ENCODE measurements around the gene PRSS23.

The PRSS23 gene

DNA sequence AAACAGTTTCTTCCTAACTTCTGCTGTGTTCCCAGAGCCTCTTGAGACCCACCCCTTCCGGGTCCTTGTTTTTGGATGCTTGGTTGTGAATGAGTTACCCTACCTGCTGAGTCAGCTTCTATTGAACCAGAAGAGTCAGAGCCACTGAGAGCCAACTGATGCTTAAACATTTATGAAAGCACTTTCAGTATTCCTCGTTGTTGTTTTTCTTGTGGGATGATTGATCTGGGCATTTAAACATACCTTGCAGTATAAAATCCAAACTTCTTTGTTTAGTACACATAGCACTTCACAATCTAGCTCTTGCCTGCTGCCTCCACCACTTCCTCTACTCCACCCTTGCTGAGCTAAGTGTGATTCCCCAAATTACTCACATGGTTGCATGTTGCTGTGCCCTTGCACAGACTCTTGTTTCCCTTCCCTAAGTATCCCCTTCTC, 5.5 kb downstream of the PRSS23 start:
- Histone ChIP-seq H3K9me3 (ENCODE audit: control insufficient read depth, insufficient read depth, low read length) (no peaks in the 10 kb centered on the region), H3K4me3 (ENCODE audit: low read length) (no peak overlapping the region), H3K4me2 (ENCODE audit: low read length) (no peak overlapping the region), H3K36me3 (ENCODE audit: control insufficient read depth, low read length) (no peaks in the 10 kb centered on the region), H4K20me1 (ENCODE audit: control insufficient read depth, insufficient read depth, low read depth, low read length) (no peaks in the 10 kb centered on the region), H3K4me1 (ENCODE audit: control insufficient read depth, low read length) (no peaks in the 10 kb centered on the region), H3K27me3 (ENCODE audit: control insufficient read depth, low read length) (peaks cover 10% of the 10 kb centered on the region; the same call in 1 of the 2 replicates), H3F3A (ENCODE audit: control insufficient read depth, insufficient read depth) (no peaks in the 10 kb centered on the region), H3K79me2 (ENCODE audit: control insufficient read depth, low read length) (no peaks in the 10 kb centered on the region), H3K27ac (ENCODE audit: low read depth, low read length) (no peak overlapping the region), H3K9me2 (replicated peaks; ENCODE audit: control insufficient read depth, low read length) (no peaks in the 10 kb centered on the region)
- no peak for TF ChIP-seq EZH2phosphoT487 (IDR thresholded peaks at IDR 0.05; ENCODE audit: borderline replicate concordance, low read length)
- TF ChIP-seq, protein P1, sequence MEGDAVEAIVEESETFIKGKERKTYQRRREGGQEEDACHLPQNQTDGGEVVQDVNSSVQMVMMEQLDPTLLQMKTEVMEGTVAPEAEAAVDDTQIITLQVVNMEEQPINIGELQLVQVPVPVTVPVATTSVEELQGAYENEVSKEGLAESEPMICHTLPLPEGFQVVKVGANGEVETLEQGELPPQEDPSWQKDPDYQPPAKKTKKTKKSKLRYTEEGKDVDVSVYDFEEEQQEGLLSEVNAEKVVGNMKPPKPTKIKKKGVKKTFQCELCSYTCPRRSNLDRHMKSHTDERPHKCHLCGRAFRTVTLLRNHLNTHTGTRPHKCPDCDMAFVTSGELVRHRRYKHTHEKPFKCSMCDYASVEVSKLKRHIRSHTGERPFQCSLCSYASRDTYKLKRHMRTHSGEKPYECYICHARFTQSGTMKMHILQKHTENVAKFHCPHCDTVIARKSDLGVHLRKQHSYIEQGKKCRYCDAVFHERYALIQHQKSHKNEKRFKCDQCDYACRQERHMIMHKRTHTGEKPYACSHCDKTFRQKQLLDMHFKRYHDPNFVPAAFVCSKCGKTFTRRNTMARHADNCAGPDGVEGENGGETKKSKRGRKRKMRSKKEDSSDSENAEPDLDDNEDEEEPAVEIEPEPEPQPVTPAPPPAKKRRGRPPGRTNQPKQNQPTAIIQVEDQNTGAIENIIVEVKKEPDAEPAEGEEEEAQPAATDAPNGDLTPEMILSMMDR (IDR thresholded peaks at IDR 0.05; ENCODE audit: low read depth, low read length, poor library complexity, severe bottlenecking) = no peak

- no peaks in the 10 kb centered on the region for H3K4me1 ChIP-seq (ENCODE audit: control insufficient read depth, low read length)
- H3K36me3 ChIP-seq (ENCODE audit: control insufficient read depth, low read length) = no peaks in the 10 kb centered on the region
- H3K27me3 ChIP-seq (ENCODE audit: control insufficient read depth, low read length) = peaks cover 7% of the 10 kb centered on the region; the same call in 1 of the 2 replicates
- no peaks in the 10 kb centered on the region for H3K9me3 ChIP-seq (ENCODE audit: control insufficient read depth, insufficient read depth, low read length)
- TF ChIP-seq, protein P1 (IDR thresholded peaks at IDR 0.05; ENCODE audit: low read depth, low read length, poor library complexity, severe bottlenecking) = no peak
- no peak for TF ChIP-seq EZH2phosphoT487 (IDR thresholded peaks at IDR 0.05; ENCODE audit: borderline replicate concordance, low read length)
- no peak overlapping the region for H3K4me2 ChIP-seq (ENCODE audit: low read length)
- H4K20me1 ChIP-seq (ENCODE audit: control insufficient read depth, insufficient read depth, low read depth, low read length) = no peaks in the 10 kb centered on the region
- H3K79me2 ChIP-seq (ENCODE audit: control insufficient read depth, low read length) = no peaks in the 10 kb centered on the region
- no peaks in the 10 kb centered on the region for H3F3A ChIP-seq (ENCODE audit: control insufficient read depth, insufficient read depth)
- no peak overlapping the region for H3K27ac ChIP-seq (ENCODE audit: low read depth, low read length)
- H3K9me2 ChIP-seq (replicated peaks; ENCODE audit: control insufficient read depth, low read length) = no peaks in the 10 kb centered on the region
- no peak overlapping the region for H3K4me3 ChIP-seq (ENCODE audit: low read length)
These were observed 6.6 kb downstream of the PRSS23 start for GRCh38 chr11:86806903-86807302.

GRCh38 chr11:86807360-86807759, 7.0 kb downstream of the PRSS23 start:
- Histone ChIP-seq H3K4me3 (ENCODE audit: low read length) (no peak overlapping the region), H3K9me3 (ENCODE audit: control insufficient read depth, insufficient read depth, low read length) (no peaks in the 10 kb centered on the region), H3F3A (ENCODE audit: control insufficient read depth, insufficient read depth) (no peaks in the 10 kb centered on the region), H3K79me2 (ENCODE audit: control insufficient read depth, low read length) (no peaks in the 10 kb centered on the region), H3K27ac (ENCODE audit: low read depth, low read length) (no peak overlapping the region), H4K20me1 (ENCODE audit: control insufficient read depth, insufficient read depth, low read depth, low read length) (no peaks in the 10 kb centered on the region), H3K36me3 (ENCODE audit: control insufficient read depth, low read length) (no peaks in the 10 kb centered on the region), H3K27me3 (ENCODE audit: control insufficient read depth, low read length) (0 out of 2 replicates have a peak, but pooled peaks cover 3% of the 10 kb centered on the region), H3K4me2 (ENCODE audit: low read length) (no peak overlapping the region), H3K4me1 (ENCODE audit: control insufficient read depth, low read length) (no peaks in the 10 kb centered on the region), H3K9me2 (replicated peaks; ENCODE audit: control insufficient read depth, low read length) (no peaks in the 10 kb centered on the region)
- no peak for TF ChIP-seq EZH2phosphoT487 (IDR thresholded peaks at IDR 0.05; ENCODE audit: borderline replicate concordance, low read length)
- TF ChIP-seq, protein P1 (IDR thresholded peaks at IDR 0.05; ENCODE audit: low read depth, low read length, poor library complexity, severe bottlenecking) = no peak
